Colonic mucosa (tissue), 4 donors: ENCODE results near the gene TSHZ1. TPM values are rescaled to one million over a fixed set of nuclear protein-coding genes. Genes with fewer than 3 reads are reported as not detected.

Source experiments
- DNase-seq: peaks from one replicate; pipeline ENCODE4 v3.0.0-alpha.2; 2020
- H3K27ac ChIP-seq: fragments of 200-600 bp; one replicate; pipeline ENCODE4 v1.8.0; 2021
- H3K27me3 ChIP-seq: fragments of 200-600 bp; one replicate; pipeline ENCODE4 v1.8.0; 2021
- H3K36me3 ChIP-seq: fragments of 200-600 bp; one replicate; pipeline ENCODE4 v1.8.0; 2021
- H3K4me1 ChIP-seq: fragments of 200-600 bp; one replicate; pipeline ENCODE4 v1.8.0; 2021; ENCODE audit warnings: mild to moderate bottlenecking
- H3K4me3 ChIP-seq: fragments of 200-600 bp; one replicate; pipeline ENCODE4 v1.8.0; 2021
- H3K9ac ChIP-seq, 2 donors: one replicate each; pipeline ENCODE4 v1.7.0; 2013; ENCODE audit warnings: control low read depth in 2 of 2, low read depth in 2 of 2, low read length in 2 of 2
- H3K9me3 ChIP-seq: fragments of 200-600 bp; one replicate; pipeline ENCODE4 v1.8.0; 2021
- CTCF ChIP-seq: fragments of 200-600 bp; IDR thresholded peaks from one replicate; pipeline ENCODE4 v1.8.0; 2022; ENCODE audit warnings: antibody characterized with exemption, mild to moderate bottlenecking
- intact Hi-C: fragments of 100-400 bp; cut with DNase I; formaldehyde crosslinking; loops from one replicate; pipeline ENCODE4 v1.14.1; 2022
- total RNA-seq, 2 donors: library from RNA; stranded (reverse); fragmentation: NEBNext Ultra II Directional in 1 of 2; extraction: Animal tissue kit (Norgen Biotek cat#: 25700) in 1 of 2; gene quantifications; one replicate each; pipeline ENCODE4 v1.2.1, GENCODE V29; 2021
- donor health status: healthy.
- donor health status: DM: no; HTN: no; CAD: no.
- donor health status: DM: no; HTN: no; CAD: no.

Gene TSHZ1
- total RNA-seq, 2 donors from 2014 or later = 16.6 to 34.3 TPM

DNA sequence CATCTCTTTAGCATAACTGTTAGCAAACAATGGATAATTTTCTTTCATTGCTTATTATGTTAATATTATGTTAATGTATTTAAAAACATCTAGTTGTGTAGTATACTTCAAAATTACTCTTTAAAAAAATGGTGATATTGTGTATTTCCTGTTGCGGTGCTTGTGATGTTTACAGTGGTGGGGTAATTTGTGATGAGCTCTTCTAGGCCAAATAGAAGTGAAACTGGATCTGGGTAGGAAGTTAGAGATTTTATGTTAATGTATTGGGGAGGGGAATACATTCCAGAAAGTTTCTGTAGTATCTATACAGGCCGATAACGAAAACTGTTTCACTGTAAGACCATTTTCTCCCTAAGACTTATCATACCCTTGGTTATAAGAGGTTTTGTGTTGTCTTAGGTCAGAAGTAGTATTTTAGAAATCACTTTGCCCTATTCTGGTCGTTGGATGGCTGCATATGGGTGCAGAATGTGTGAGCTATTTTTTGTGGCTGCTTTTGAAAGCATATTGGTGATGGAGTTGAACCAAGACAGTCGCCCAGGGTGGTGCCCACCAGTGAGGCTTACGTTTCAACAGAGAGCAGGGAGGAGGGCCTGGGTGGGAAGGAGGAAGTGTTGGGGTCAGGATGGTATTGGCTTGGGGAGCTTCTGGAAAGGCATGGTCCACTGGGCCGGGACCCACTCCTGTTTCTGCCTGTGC, 5.8 kb downstream of the TSHZ1 start:
- Histone ChIP-seq H3K4me1 (peaks cover 35% of the 10 kb centered on the region), H3K27me3 (no peaks in the 10 kb centered on the region), H3K4me3 (no peak overlapping the region), H3K9ac (peak overlapping the region in 1 of 2 donors; percentile 59), H3K36me3 (no peaks in the 10 kb centered on the region), H3K27ac (peak overlapping the region; percentile 84), H3K9me3 (no peaks in the 10 kb centered on the region)
- intact Hi-C loops = no loop called here
- DNase-seq = no peak
- TF ChIP-seq CTCF = no peak

DNA sequence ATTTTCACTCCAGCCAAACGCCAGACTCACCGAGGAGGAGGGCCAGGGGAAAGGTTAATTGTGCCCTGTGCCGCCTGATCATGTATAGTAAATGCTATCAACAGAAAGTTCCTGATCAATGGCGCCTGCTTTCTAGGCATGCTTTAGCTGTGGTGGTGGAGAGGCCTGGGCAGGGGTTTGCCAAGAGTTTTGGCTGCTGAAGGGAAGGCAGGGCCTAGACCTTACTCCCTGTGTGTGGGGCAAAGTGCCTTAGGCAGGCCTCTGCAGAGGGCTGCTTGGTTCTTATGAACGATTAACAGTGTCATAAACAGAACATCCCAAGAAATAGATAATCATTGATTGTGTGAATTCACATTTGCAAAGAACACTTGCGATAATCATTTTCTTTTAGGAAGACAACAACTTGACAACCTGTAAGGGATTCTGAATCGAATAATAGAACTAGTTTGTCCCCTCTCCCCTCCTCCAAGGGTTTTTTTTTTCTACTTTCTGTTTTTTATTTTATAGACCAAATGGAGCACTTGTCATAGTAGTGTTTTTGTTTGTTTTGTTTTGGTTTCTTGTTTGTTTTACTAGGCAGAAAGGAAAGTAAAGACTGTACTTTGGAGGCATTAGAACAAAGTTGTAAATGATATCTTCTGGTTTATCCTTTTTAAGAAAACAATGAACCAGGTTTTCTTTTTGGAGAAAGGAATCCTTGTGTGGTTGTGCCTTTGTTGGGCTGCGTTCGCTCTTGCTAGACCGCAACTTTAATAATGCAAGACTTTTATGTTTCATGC, 6.5 kb downstream of the TSHZ1 start:
- Histone ChIP-seq H3K36me3 (no peaks in the 10 kb centered on the region), H3K9ac (peak overlapping the region in 1 of 2 donors; percentile 59), H3K9me3 (no peaks in the 10 kb centered on the region), H3K27me3 (no peaks in the 10 kb centered on the region), H3K4me3 (no peak overlapping the region), H3K27ac (peak overlapping the region; percentile 84), H3K4me1 (peaks cover 35% of the 10 kb centered on the region)
- intact Hi-C loops = no loop called here
- TF ChIP-seq CTCF = no peak
- DNase-seq = peak; percentile 40

GRCh38 chr18:75218065-75218923, 7.7 kb downstream of the TSHZ1 start:
- H3K9ac ChIP-seq = peak overlapping the region in 1 of 2 donors; percentile 72
- H3K27me3 ChIP-seq = no peaks in the 10 kb centered on the region
- intact Hi-C loops = no loop called here
- no peak overlapping the region for H3K4me3 ChIP-seq
- no peaks in the 10 kb centered on the region for H3K9me3 ChIP-seq
- DNase-seq = peak; percentile 80
- no peaks in the 10 kb centered on the region for H3K36me3 ChIP-seq
- TF ChIP-seq CTCF = no peak
- H3K4me1 ChIP-seq = peaks cover 30% of the 10 kb centered on the region
- H3K27ac ChIP-seq = peak overlapping the region; percentile 84

DNA sequence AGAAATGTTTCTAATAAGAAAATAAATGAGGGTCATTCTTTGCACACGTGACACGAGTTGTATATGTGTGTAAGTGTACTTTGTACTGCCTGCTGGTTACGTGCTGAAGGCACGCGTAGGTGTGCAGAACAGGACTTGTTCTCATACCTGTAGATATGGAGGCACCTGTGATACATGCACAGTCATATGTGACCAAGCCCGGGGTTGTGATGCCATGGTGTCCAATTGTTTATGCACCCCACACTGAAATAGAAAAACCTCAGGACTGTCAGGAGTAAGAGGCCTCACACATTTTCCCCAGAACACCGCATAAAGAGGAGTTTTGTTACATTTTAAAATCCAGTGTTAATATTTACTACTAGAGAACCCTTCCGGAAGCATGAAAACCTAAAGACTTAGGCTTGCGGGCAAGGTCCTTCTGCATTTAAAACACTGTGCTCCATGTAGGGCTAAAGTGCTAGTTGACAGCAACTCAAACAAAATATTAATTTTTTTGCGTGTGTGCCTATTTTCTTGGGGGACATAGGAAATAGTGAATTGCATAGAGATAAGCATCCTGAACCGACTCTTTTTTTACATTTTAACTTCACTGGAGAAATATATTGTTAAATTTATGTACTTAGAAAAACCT, 9.3 kb downstream of the TSHZ1 start:
- no peak for TF ChIP-seq CTCF
- peak overlapping the region in 1 of 2 donors; percentile 64 for H3K9ac ChIP-seq
- H3K27ac ChIP-seq = peak overlapping the region; percentile 84
- no peaks in the 10 kb centered on the region for H3K27me3 ChIP-seq
- H3K36me3 ChIP-seq = no peaks in the 10 kb centered on the region
- peaks cover 19% of the 10 kb centered on the region for H3K4me1 ChIP-seq
- DNase-seq = peak; percentile 43
- no peak overlapping the region for H3K4me3 ChIP-seq
- no peaks in the 10 kb centered on the region for H3K9me3 ChIP-seq
- intact Hi-C loops = no loop called here
